HG03354 (cell line): ENCODE data around the gene SYT17.
"Not testable (repeated sequence)": the region's sequence is repeated elsewhere in the genome, so short reads cannot be mapped to it uniquely, and the experiment has no call there.

ENCODE experiments used
- ATAC-seq: cut with Tn5 transposase; IDR thresholded peaks from one replicate; pipeline ENCODE4 v1.9.1; 2021; ENCODE audit warnings: mild to moderate bottlenecking; ENCODE audit not compliant: unreplicated experiment, poor library complexity, severe bottlenecking

Gene SYT17

DNA sequence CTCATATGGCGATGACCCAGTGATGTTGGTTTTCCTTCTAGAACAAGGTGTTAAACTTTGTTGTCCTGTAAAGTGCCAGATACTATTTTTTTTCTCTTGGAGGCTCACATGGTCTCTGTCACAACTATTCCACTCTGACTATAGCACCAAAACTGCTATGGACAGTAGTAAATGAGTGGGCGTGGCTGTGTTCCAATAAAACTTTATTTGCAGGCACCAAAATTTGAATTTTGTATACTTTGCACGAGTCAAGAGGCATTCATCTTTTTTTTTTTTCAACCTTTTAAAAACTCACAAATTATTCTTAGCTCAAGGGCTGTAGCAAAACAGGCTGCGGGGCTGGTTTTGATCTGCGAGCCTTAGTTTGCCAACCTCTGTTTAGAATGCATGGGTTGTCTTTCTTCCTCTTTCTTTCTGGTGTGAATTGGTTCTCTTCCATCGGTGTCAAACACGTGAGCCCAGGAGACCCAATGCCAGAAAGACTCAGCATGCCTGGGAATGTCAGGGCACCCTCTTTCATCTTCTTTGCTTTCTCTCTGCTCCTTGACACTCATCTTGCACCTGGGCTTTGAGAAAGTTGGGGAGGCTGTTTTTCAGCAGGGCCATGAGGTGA, 2.1 kb downstream of the SYT17 start:
- no peak for ATAC-seq

DNA sequence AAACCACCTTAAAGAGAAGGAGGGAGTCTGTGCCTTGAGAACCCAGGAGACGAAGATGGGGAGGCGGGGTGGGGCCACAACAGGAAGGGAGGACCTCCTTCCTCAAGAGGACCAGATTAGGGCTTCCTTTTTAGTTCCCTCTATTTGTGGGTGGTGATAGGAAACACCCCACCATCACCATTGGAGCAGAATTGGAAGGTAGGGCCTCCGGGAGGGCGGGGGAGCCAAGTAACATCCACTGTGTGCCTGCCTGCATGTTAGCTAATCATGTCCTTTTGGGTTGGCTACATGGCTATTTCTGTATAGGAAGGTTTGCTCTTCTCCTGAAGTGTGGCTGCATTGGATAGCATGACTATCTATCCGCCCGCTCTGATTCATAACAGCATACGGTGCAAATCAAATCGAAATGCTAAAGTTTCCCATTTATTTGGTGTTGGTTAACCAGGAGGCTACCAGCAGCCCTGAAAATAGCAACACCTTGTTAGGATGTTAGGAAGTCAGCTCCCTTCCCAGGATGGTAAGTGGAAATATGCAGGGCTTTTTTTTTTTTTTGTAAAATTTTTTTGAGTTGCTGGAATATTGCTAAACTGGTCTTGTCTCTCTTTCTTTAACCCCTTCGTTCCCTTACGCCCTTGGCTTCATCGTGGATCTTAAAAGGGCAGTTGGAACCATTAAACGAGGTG, 4.2 kb downstream of the SYT17 start:
- no peak for ATAC-seq

DNA sequence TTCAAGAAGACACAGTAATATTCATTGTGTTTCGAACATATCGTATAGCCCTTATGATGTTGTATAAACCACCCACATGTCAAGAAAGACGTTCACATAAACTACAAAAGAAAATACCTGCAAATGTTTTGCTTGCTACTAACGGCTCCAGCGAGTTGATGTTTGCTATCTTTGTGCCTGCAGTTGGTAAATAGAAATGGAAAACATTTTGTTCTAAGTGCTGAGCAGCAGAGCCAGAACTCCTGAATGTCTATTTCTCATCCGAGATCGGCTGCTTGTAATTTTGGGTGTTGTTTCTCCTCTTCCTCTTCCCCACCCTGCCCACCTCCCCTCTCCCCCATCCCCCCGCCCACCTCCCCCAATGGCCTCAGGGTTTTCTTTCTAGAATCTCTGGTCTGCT, 5.0 kb downstream of the SYT17 start:
- ATAC-seq: no peak

DNA sequence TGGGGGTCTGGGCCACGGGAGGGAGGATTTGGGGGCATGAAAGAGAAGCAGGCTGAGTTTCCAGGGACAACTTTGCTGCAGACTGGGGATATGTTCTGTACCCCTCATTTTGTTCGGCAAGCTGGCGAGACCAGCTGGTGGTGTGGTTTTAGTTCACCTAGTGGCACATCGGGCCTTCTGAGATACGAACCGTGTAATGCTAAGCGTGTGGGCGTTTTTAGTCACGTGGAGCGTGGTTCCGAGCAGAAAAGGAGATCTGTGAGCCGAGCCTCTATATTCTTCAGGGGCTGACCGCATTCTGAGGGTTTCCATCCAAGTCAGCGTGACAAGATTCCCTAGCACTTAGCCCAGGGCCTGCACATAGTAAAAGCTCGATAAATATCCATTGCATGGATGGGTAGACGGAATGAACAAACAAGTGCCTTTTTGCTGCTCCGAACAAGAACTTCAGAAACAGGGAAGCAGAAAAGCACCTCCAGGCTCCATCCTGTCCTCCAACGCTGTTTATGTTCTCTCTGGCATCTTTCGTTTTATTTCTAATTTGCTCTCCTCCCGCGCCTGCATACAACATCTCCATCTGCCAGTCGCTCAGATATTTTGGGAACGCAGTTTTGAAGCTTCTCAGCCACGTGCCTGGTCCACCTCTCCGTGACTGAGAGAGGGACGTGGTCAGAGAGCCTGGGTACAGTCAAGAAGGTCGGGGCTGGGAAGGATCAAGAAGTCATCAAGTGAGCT, 5.8 kb downstream of the SYT17 start:
- no peak for ATAC-seq

DNA sequence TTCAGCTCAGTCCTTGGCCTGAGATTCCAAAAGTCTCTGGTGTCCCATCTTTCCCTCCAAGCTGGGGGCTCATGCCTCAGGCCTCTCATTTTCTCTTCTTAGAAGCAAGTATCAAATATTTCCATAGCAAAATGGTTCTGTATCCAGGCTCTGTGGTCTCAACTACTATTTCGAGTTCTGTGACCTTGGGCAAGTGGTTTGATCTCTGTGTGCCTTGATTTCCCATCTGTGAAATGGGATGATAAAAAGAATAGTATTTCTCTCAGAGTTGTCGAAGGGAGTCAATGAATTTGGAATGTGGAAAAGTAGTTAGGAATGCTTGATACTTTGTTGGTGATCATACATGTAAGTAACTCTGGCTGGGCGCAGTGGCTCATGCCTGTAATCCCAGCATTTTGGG, 6.4 kb downstream of the SYT17 start:
- no peak for ATAC-seq

DNA sequence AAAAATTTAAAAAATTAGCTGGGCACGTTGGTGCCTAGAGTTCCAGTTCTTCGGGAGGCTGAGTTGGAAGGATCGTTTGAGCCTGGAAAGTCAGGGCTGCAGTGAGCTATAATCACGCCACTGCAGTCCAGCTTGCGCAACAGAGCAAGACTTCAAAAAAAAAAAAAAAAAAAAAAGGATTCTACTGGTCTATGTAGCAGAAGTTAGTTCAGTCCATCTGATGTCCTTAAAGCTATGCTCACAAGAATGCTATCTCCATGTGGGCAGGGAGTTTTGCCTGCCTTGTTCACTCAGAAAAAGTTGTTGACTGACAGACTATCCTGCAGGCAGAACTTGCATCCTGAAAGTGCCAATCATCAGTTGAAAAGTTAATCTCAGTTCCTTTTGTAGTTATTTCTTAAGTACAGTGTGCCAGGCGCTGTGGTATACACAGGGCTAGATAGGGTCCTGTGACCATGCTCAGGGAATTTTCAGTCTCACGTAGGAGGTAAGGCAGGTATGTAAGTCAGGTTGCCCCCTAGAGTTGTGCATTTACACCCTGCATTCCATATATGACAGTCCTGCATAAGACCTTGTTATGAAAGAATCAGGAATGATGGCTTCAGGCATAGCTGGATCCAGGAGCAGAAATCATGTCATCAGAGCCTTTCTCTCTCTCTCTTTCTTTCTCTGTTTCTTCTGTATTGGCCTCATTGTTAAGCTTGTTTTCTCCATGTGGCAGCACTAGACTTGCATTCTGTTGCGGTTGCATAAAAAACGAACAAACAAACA, 7.6 kb downstream of the SYT17 start:
- no peak for ATAC-seq

DNA sequence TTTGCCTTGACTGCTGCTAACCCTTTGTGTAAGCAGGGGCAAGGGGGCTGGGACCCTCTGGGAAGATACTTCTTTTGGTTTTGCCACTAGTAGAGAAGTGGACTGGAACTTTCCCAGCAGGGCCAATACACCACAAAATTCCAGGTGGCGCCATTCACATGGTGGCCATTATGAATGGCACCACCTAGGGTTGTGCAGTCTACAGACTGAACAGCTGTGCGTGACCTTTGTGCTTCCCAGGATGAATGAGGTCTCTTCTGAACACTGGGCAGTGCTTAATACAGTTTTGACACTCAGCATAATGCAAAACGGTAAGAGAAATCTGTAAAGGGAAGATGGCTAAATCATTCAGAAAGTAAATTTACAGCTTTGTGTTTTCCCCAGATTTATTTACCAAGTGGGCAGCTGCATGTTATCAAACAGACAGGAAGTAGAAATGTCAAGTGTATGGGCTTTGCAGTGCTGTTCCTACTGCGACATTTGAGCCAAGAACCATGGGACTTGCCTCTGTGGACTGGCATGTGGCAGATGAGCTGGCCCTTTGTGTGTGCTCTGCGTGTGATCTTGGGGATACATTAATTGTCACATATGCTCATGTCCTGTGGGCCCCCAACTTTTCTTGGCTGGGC, 9.2 kb downstream of the SYT17 start:
- ATAC-seq: no peak

DNA sequence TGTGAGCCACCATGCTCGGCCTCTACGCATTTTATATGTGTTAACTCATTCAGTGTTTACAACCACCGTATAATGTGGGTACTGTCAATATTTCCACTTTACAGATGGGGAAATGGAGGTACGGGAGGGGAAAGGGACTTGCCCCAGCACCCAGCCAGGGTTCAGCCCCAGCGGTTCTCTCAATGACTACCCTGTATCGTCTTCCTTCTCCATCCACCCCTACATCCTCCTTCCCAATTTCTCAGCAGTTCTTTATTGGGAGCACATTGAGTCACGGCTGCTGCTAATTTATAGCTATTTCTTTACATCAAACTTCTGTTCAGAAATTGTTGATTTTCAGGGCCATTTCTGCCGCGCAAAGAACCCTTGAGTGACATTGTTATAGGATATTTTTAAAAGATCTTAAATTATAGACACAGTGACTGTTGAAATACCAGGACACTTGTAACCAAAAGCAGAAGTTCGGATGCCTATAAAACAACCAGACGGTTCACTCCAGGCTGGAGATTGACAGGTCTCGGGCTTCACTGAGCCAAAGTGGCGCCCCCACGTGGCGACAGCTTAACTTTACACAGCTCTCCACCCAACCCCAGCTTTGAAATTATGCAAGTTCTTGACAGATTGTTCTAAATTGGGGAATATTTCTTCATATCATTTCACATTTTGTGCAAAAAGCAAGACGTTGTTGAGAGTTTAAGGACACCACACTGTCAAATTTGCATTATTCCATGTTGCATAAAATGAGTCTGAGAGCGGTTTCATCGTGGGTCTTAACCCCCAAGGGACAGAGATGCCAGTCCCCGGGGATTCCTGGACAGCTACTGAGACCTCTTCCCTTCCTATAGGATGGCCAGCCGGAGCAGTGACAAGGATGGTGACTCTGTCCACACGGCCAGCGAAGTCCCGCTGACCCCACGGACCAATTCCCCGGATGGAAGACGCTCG, 11.8 kb downstream of the SYT17 start:
- ATAC-seq: no peak

DNA sequence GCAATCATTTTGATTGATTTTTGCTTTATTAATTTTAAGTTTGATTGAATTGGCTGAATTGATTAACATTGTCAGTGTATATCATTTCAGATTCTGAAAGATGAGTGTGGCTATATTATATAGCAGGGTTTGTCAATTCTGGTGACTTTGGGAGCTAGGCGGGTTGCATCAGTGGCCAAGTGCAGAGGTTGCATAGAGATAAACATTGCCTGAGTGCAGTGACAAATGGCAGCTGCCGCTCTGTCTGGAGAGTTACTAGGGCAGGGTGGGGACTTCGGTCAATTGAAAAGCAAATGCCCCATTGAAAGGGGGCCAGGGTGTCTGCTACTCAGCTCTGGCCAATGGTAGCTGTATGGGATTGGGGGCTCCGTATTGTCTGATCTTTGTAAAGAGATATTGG, 12.7 kb downstream of the SYT17 start:
- no peak for ATAC-seq

DNA sequence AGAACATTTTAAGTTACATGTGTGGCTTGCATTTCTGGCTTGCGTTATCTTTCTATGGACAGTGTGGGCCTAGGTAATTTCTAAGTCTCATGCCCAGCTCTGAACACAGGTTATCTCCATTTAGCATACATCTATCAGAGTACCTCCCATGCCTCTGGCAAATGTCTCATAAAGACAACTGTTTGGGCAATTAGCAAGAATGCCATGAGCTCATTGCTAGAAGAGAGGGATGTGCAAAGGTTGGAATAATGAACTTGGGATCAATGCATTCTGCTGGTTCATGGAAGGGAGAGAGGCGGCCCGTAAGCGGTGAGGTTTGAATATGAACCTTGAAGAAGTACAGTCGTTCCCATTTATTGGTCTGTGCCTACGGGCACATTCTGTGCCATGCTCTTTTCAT, 14.4 kb downstream of the SYT17 start:
- ATAC-seq: no peak

DNA sequence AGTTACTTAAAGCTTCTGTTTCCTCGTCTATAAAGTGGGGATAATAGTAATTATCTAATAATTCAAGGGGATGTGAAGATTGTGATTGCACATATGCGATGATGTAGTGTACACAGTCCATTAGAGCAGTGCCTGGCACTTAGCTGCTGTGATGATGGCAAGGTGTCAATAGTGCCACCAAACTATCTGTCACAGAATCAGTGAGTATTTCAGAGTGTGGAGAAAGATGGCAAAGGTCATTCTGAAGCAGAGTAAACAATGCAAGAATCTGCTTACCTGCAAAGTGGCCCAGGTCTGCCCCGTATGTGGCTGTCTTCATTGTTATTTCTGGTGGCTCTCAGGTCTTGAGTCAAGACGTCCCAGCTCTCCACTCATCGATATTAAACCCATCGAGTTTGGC, 15.1 kb downstream of the SYT17 start:
- no peak for ATAC-seq

DNA sequence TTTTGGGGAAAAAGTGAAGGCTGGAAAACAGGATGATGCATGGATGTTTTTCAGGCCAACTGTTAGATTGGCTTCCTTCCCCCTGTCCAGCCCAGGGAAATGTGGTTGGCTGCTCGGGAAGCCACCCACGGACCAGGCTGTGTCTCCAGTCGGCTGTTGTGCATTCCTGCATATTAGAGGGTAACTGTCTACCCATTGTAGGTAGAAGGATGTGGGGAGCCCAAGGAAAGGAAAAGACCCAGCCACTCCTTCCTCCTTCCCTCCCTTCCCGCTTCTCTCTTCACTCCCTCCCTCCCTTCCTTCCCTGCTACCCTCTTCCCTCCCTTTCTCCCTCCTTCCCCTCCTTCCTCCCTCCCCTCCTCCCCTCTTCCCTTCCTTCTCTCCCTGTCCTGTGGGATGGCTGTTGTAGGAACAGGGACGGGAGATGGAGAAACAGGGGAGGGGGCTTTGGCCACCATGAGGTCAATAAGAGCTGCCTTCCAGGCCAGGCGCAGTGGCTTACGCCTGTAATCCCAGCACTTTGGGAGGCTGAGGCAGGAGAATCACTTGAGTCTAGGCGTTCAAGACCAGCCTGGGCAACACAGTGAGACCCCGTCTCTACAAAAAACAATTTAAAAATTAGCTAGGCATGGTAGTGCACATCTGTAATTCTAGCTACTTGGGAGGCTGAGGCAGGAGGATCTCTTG, 16.9 kb downstream of the SYT17 start:
- no peak for ATAC-seq

DNA sequence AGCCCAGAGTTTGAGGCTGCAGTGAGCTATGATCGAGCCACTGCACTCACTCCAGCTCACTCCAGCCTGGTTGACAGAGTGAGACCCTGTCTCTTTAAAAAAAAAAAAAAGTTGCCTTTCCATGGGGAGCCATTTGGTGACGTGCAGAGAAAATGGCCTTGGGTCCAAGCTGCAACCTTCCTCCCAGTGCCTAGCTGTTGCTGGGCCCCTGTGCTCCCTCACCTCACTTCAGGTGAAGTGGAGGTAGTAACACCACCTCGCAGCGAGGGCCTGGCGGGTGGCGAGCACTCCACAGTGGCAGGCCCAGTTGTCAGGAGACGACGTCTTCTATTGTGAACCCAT, 17.4 kb downstream of the SYT17 start:
- no peak for ATAC-seq

DNA sequence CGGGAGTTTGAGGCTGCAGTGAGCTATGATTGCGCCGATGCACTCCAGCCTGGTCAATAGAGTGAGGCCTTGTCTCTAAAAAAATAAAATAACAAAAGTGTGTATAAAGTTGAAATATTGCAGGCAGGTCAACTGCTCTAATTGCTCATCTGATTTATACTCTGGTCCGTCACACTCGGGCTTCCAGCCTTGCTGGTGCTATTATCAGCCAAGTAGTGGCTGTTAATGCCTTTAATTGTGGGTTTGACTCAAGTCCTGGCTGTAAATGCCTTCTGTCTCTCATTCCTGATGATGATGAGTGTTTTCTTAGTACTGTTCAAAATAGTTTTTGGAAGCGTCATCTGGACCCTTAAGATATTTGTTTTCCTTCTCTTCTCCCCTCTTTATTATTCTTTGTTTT, 18.4 kb downstream of the SYT17 start:
- ATAC-seq: no peak

DNA sequence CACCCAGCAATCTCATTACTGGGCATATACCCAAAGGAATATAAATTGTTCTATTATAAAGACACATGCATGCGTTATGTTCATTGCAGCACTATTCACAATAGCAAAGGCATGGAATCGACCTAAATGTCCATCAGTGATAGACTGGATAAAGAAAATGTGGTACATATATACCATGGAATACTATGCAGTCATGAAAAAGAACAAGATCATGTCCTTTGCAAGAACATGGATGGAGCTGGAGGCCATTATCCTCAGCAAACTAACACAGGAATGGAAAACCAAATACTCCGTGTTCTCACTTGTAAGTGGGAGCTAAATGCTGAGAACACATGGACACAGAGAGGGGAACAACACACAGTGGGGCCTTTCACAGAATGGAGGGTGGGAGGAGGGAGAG, 19.9 kb downstream of the SYT17 start:
- not testable (repeated sequence) for ATAC-seq

DNA sequence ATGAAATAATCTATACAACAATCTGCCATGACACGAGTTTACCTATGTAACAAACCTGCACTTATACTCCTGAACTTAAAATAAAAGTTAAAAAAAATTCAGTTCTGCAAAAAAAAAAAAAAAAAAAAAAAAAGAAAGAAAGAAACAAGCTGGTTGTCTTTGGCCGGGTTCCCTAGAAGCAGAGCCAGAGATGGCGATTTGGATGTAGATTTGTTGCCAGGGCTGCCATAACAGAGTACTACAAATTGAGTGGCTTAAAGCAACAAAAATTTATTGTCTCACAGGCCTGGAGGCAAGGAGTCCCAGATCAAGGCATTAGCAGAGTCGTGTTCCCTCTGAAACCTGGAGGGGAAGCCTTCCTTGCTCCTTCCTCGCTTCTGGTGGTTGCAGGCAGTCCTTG, 20.4 kb downstream of the SYT17 start:
- no peak for ATAC-seq

DNA sequence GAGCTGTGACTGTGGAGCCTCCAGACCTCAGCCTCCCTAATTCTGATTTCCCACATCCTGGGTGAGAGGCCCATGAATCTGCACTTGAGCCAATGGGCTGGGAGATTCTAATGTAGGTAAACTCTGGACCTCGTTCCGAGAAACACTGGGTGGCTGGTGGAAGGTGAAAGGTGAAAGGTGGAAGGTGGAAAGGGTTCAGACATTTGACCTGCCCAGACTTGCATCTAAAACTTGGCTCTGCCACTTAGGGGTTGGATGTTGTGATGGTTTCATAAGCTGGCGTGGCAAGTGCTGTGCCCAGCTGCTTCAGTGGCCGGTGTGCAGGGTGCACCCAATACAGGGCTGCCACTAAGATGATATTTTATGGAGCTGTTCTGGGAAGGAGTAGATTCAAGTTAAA, 24.8 kb downstream of the SYT17 start:
- no peak for ATAC-seq

DNA sequence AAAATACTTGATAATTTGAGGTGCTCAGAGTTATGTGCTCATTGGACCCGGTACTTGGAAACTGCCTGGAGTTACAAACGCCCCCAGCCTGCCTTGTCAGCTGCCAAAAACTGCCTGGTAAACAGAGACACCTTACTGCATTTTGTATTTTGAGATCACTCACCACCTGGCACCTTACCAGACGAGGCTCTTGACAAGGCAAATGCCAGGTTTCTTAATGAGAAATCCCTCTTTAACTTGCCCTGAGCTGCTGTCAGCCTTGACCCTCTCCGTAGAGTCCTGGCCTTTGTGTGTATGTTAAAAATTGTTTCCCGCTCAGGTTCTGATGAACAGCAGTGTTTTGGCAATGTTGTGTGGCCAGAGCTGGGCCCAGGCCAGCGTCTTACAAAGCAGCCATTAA, 28.8 kb downstream of the SYT17 start:
- no peak for ATAC-seq
